Endodermal cell (in vitro differentiated cells): ENCODE results near the gene PYCR2. TPM values are rescaled to one million over a fixed set of nuclear protein-coding genes. Genes with fewer than 3 reads are reported as not detected.
"Not testable (repeated sequence)": the region's sequence is repeated elsewhere in the genome, so short reads cannot be mapped to it uniquely, and the experiment has no call there.

ENCODE experiments used
- DNase-seq: peaks from one replicate; pipeline ENCODE4 v3.0.0-alpha.2; 2017
- H3K27ac ChIP-seq: 2 replicates; pipeline ENCODE4 v1.5.1; 2013; ENCODE audit warnings: mild to moderate bottlenecking, low read depth, low read length, moderate library complexity
- H3K27me3 ChIP-seq: 2 replicates; pipeline ENCODE4 v1.6.1; 2013; ENCODE audit warnings: mild to moderate bottlenecking, low read length, moderate library complexity; ENCODE audit not compliant: insufficient read depth, control insufficient read depth, poor library complexity, severe bottlenecking
- H3K36me3 ChIP-seq: 2 replicates; pipeline ENCODE4 v1.7.0; 2013; ENCODE audit warnings: mild to moderate bottlenecking, low read length, moderate library complexity; ENCODE audit not compliant: control insufficient read depth, insufficient read depth
- H3K4me1 ChIP-seq: one replicate; pipeline ENCODE4 v1.7.0; 2013; ENCODE audit warnings: low read length; ENCODE audit not compliant: control insufficient read depth, insufficient read depth
- H3K4me3 ChIP-seq: 2 replicates; pipeline ENCODE4 v1.5.1; 2013; ENCODE audit warnings: mild to moderate bottlenecking, low read length, moderate library complexity
- H3K9ac ChIP-seq: 2 replicates; pipeline ENCODE4 v1.6.1; 2013; ENCODE audit warnings: mild to moderate bottlenecking, low read length, moderate library complexity; ENCODE audit not compliant: poor library complexity, severe bottlenecking; ENCODE audit errors: extremely low read depth
- H3K9me3 ChIP-seq: 2 replicates; pipeline ENCODE4 v1.6.1; 2013; ENCODE audit warnings: mild to moderate bottlenecking, low read length, moderate library complexity; ENCODE audit not compliant: control insufficient read depth
- H3K27ac Mint-ChIP-seq: 2 replicates; pipeline ENCODE4 v1.8.0; 2020; ENCODE audit warnings: mixed read lengths
- H3K27me3 Mint-ChIP-seq: 2 replicates; pipeline ENCODE4 v1.8.0; 2021; ENCODE audit warnings: mild to moderate bottlenecking, mixed read lengths; ENCODE audit not compliant: insufficient read depth
- H3K36me3 Mint-ChIP-seq: 2 replicates; pipeline ENCODE4 v1.8.0; 2020; ENCODE audit warnings: low read depth, mixed read lengths
- H3K4me1 Mint-ChIP-seq: 2 replicates; pipeline ENCODE4 v1.8.0; 2020; ENCODE audit warnings: mixed read lengths
- H3K4me3 Mint-ChIP-seq: 2 replicates; pipeline ENCODE4 v1.8.0; 2020; ENCODE audit warnings: mild to moderate bottlenecking, moderate library complexity, mixed read lengths
- H3K9me3 Mint-ChIP-seq: 2 replicates; pipeline ENCODE4 v1.8.0; 2020; ENCODE audit warnings: mild to moderate bottlenecking, mixed read lengths
- CTCF ChIP-seq: fragments of 200-600 bp; sonication (generic); conservative IDR thresholded peaks from 2 replicates; pipeline ENCODE4 v1.5.0; 2021; ENCODE audit warnings: antibody characterized with exemption, mild to moderate bottlenecking
- WGBS, 2 experiments: methylation state at CpG; one replicate each; pipeline versions ENCODE4 v1.1.5 to v1.1.7; 2013; ENCODE audit warnings: missing lambda C conversion rate in 2 of 2, mixed read lengths in 1 of 2; ENCODE audit not compliant: insufficient coverage in 1 of 2, insufficient read length in 1 of 2; 5-methylcytosine and 5-hydroxymethylcytosine counted together
- total RNA-seq, 2 donors: library from RNA; stranded (reverse); fragmentation: NEBNext Ultra II Directional in 1 of 2; extraction: Animal tissue kit (Norgen Biotek cat#: 25700) in 1 of 2; gene quantifications; 2 replicates in 1 of 2; 3 replicates in 1 of 2; pipeline ENCODE4 v1.2.1, GENCODE V29; 2021

The PYCR2 gene
- total RNA-seq, 2 donors from 2014 or later = 94.5 to 101 TPM

- peaks cover 15% of the 10 kb centered on the region for H3K36me3 Mint-ChIP-seq
- no peak for TF ChIP-seq CTCF
- 94 to 96% methylated on average over 5 to 15 of the region's 15 CpGs for WGBS, 2 experiments
- Histone ChIP-seq H3K9me3 (no peaks in the 10 kb centered on the region), H3K36me3 (peaks cover 6% of the 10 kb centered on the region), H3K4me1 (no peaks in the 10 kb centered on the region), H3K9ac (no peak overlapping the region), H3K27ac (no peak overlapping the region), H3K4me3 (no peak overlapping the region), H3K27me3 (no peaks in the 10 kb centered on the region)
- H3K27me3 Mint-ChIP-seq = no peaks in the 10 kb centered on the region
- no peak overlapping the region for H3K4me3 Mint-ChIP-seq
- no peak overlapping the region for H3K27ac Mint-ChIP-seq
- H3K4me1 Mint-ChIP-seq = no peaks in the 10 kb centered on the region
- no peak for DNase-seq
- peaks cover 24% of the 10 kb centered on the region for H3K9me3 Mint-ChIP-seq
Measured at GRCh38 chr1:225972344-225973152, 48.5 kb upstream of the PYCR2 start.

GRCh38 chr1:225970592-225971157, 46.6 kb upstream of the PYCR2 start:
- H3K4me3 Mint-ChIP-seq, H3K4me3 ChIP-seq, H3K27ac Mint-ChIP-seq, DNase-seq, H3K36me3 ChIP-seq, H3K27ac ChIP-seq, H3K9me3 ChIP-seq, H3K36me3 Mint-ChIP-seq, H3K9ac ChIP-seq, H3K27me3 Mint-ChIP-seq, H3K4me1 Mint-ChIP-seq, H3K4me1 ChIP-seq, H3K27me3 ChIP-seq: not testable (repeated sequence)
- WGBS, 2 experiments = 95 to 96% methylated on average over 10 to 16 of the region's 16 CpGs
- peaks cover 20% of the 10 kb centered on the region for H3K9me3 Mint-ChIP-seq

GRCh38 chr1:225969751-225970150, 45.7 kb upstream of the PYCR2 start:
- H3K4me1 Mint-ChIP-seq, H3K4me3 ChIP-seq, H3K27ac Mint-ChIP-seq, H3K4me1 ChIP-seq, H3K9ac ChIP-seq, DNase-seq, H3K36me3 Mint-ChIP-seq, H3K9me3 ChIP-seq, H3K27me3 Mint-ChIP-seq, H3K27me3 ChIP-seq, H3K4me3 Mint-ChIP-seq, H3K36me3 ChIP-seq, H3K27ac ChIP-seq: not testable (repeated sequence)
- H3K9me3 Mint-ChIP-seq = peaks cover 20% of the 10 kb centered on the region
- WGBS, 2 experiments = 94 to 96% methylated on average over 5 to 28 of the region's 28 CpGs

GRCh38 chr1:225965231-225965630, 41.2 kb upstream of the PYCR2 start:
- Histone ChIP-seq H3K27me3 (no peaks in the 10 kb centered on the region), H3K36me3 (no peaks in the 10 kb centered on the region), H3K9ac (no peak overlapping the region), H3K27ac (no peak overlapping the region), H3K4me1 (no peaks in the 10 kb centered on the region), H3K4me3 (no peak overlapping the region), H3K9me3 (no peaks in the 10 kb centered on the region)
- H3K9me3 Mint-ChIP-seq = peaks cover 10% of the 10 kb centered on the region
- H3K27ac Mint-ChIP-seq = no peak overlapping the region
- TF ChIP-seq CTCF = no peak
- no peak overlapping the region for H3K4me3 Mint-ChIP-seq
- H3K4me1 Mint-ChIP-seq = peaks cover 6% of the 10 kb centered on the region
- no peak for DNase-seq
- H3K36me3 Mint-ChIP-seq = no peaks in the 10 kb centered on the region
- peaks cover 20% of the 10 kb centered on the region for H3K27me3 Mint-ChIP-seq
- 94 to 95% methylated on average over 4 to 5 of the region's 5 CpGs for WGBS, 2 experiments
